ENCODE measurements around the gene EMSY. TPM values are rescaled to one million over a fixed set of nuclear protein-coding genes. Genes with fewer than 3 reads are reported as not detected.

The EMSY gene
- polyA plus RNA-seq, 1 of the 3 experiments (the other 2 are of a cell fraction): 11.1 TPM

DNA sequence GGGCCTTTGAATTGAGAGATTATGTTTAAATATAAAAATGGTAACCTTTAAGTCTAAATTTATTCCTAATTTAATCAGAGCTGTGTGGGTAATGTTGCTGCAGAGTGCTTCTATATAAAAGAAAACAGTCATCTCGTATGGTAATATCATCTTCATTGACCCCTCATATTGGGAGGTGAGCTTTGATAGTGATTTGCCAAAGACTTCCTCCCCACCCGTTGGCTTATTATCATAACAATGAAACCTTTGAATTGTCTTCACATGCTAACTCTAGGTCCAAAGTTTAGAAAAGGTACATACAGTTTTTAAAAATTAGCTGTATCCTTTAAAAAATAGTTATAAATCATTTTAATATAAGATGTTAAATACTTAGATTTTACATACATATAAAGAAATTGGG is 3.7 kb downstream of the EMSY start:
- H3K36me3 ChIP-seq (replicated peaks in 1 of 2; ENCODE audit: control insufficient read depth in 1 of 2, insufficient read depth in 2 of 2, low read length in 1 of 2): peaks cover 47 to 52% of the 10 kb centered on the region in 2 experiments
- H3K9me2 ChIP-seq: no peaks in the 10 kb centered on the region
- no peak overlapping the region for H3K27ac ChIP-seq (ENCODE audit: low read depth in 2 of 2, low read length in 1 of 2)
- no peak for DNase-seq
- CTCF ChIA-PET: interaction anchor here (1.2 kb wide), 1 partner anchor 11 kb away, joined by 5 read pairs; no protein-coding TSS in a partner anchor
- H4K20me1 ChIP-seq (ENCODE audit: insufficient read depth): peaks cover 8% of the 10 kb centered on the region
- H3K9me3 ChIP-seq: no peaks in the 10 kb centered on the region
- no peak overlapping the region for H3K4me2 ChIP-seq
- H2AFZ ChIP-seq (ENCODE audit: low read depth): no peak overlapping the region
- H3F3A ChIP-seq (replicated peaks; ENCODE audit: insufficient read depth): no peaks in the 10 kb centered on the region
- no peaks in the 10 kb centered on the region for H3K27me3 ChIP-seq (ENCODE audit: insufficient read depth)
- no peak overlapping the region for H3K4me3 ChIP-seq (ENCODE audit: low read depth in 2 of 2, low read length in 1 of 2)
- H3K4me1 ChIP-seq (ENCODE audit: control insufficient read depth in 1 of 2, insufficient read depth in 2 of 2, low read depth in 1 of 2, low read length in 1 of 2): peaks cover 2 to 5% of the 10 kb centered on the region in 2 experiments; a peak in 3 of 4 replicates
- H3K79me2 ChIP-seq (ENCODE audit: insufficient read depth): peaks cover 53% of the 10 kb centered on the region
- POLR2A ChIA-PET: no interaction called here
- 94% methylated on average over 2 of the region's 2 CpGs for WGBS (ENCODE audit: low lambda C conversion rate)
- TF ChIP-seq RXRA (IDR thresholded peaks at IDR 0.05; ENCODE audit: borderline replicate concordance, low read depth) (no peak), PBX3 (IDR thresholded peaks at IDR 0.05) (no peak), RAD21 (IDR thresholded peaks at IDR 0.05; ENCODE audit: low read length) (no peak), NRF1 (IDR thresholded peaks at IDR 0.05; ENCODE audit: low read depth, low read length) (no peak), MEF2A (IDR thresholded peaks at IDR 0.05; ENCODE audit: borderline replicate concordance, low read depth) (no peak), CTCF (IDR thresholded peaks at IDR 0.05) (no peak), EZH2phosphoT487 (IDR thresholded peaks at IDR 0.05; ENCODE audit: borderline replicate concordance, low read depth) (no peak), CHD2 (IDR thresholded peaks at IDR 0.05; ENCODE audit: low read length, partially characterized antibody) (no peak), POLR2AphosphoS5 (IDR thresholded peaks at IDR 0.05; ENCODE audit: low read depth, low read length) (no peak), TCF12 (IDR thresholded peaks at IDR 0.05) (no peak), RCOR1 (IDR thresholded peaks at IDR 0.05; ENCODE audit: low read length) (no peak)
- TF ChIP-seq, protein P1, sequence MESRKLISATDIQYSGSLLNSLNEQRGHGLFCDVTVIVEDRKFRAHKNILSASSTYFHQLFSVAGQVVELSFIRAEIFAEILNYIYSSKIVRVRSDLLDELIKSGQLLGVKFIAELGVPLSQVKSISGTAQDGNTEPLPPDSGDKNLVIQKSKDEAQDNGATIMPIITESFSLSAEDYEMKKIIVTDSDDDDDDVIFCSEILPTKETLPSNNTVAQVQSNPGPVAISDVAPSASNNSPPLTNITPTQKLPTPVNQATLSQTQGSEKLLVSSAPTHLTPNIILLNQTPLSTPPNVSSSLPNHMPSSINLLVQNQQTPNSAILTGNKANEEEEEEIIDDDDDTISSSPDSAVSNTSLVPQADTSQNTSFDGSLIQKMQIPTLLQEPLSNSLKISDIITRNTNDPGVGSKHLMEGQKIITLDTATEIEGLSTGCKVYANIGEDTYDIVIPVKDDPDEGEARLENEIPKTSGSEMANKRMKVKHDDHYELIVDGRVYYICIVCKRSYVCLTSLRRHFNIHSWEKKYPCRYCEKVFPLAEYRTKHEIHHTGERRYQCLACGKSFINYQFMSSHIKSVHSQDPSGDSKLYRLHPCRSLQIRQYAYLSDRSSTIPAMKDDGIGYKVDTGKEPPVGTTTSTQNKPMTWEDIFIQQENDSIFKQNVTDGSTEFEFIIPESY (IDR thresholded peaks at IDR 0.05; ENCODE audit: borderline replicate concordance, low read depth): no peak
- TF ChIP-seq, protein P2, sequence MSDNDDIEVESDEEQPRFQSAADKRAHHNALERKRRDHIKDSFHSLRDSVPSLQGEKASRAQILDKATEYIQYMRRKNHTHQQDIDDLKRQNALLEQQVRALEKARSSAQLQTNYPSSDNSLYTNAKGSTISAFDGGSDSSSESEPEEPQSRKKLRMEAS (IDR thresholded peaks at IDR 0.05; ENCODE audit: low read depth): no peak
- H3K9ac ChIP-seq: no peak overlapping the region

Measured in SK-N-SH (cell line).